ENCODE results near the gene ACSF3. TPM values are rescaled to one million over a fixed set of nuclear protein-coding genes. Genes with fewer than 3 reads are reported as not detected.

ACSF3 gene
- total RNA-seq, 3 donors from 2014 or later, result 44.7 to 77.8 (median 49.6) TPM

GRCh38 chr16:89152831-89153700 is 59.4 kb downstream of the ACSF3 start:
- intact Hi-C loops (cut with DNase I, micrococcal nuclease), result no loop called here
- TF ChIP-seq CTCF (IDR thresholded peaks at IDR 0.05), result no peak
- DNase-seq (peak in 1 of 3 donors; percentile 46), ATAC-seq (peak; percentile 9)
- Histone ChIP-seq H3K4me3 (no peak overlapping the region), H3K36me3 (ENCODE audit: low read depth) (no peaks in the 10 kb centered on the region), H3K9me3 (no peaks in the 10 kb centered on the region), H3K4me1 (ENCODE audit: low read depth) (peaks cover 5% of the 10 kb centered on the region)

- DNase-seq (no peak), ATAC-seq (peak; percentile 30)
- Histone ChIP-seq H3K4me3 (no peak overlapping the region), H3K4me1 (ENCODE audit: low read depth) (peaks cover 5% of the 10 kb centered on the region), H3K36me3 (ENCODE audit: low read depth) (no peaks in the 10 kb centered on the region), H3K9me3 (no peaks in the 10 kb centered on the region)
- intact Hi-C loops (cut with DNase I, micrococcal nuclease), result no loop called here
- no peak for TF ChIP-seq CTCF (IDR thresholded peaks at IDR 0.05)
Measured at GRCh38 chr16:89153848-89154271, 60.2 kb downstream of the ACSF3 start.

GRCh38 chr16:89154390-89155183 is 60.9 kb downstream of the ACSF3 start:
- ATAC-seq (peak; percentile 31), DNase-seq (peak in 1 of 3 donors; percentile 46)
- no peak for TF ChIP-seq CTCF (IDR thresholded peaks at IDR 0.05)
- Histone ChIP-seq H3K9me3 (no peaks in the 10 kb centered on the region), H3K36me3 (ENCODE audit: low read depth) (no peaks in the 10 kb centered on the region), H3K4me3 (no peak overlapping the region), H3K4me1 (ENCODE audit: low read depth) (peaks cover 5% of the 10 kb centered on the region)
- intact Hi-C loops (cut with DNase I, micrococcal nuclease), result no loop called here

- peak in 2 of 3 donors; percentile 48 to 58 for DNase-seq
- peak; percentile 36 for ATAC-seq
- intact Hi-C loops (cut with DNase I, micrococcal nuclease), result no loop called here
- TF ChIP-seq CTCF (IDR thresholded peaks at IDR 0.05), result no peak
- Histone ChIP-seq H3K4me3 (no peak overlapping the region), H3K9me3 (no peaks in the 10 kb centered on the region), H3K36me3 (ENCODE audit: low read depth) (no peaks in the 10 kb centered on the region), H3K4me1 (ENCODE audit: low read depth) (peaks cover 5% of the 10 kb centered on the region)
Measured at GRCh38 chr16:89155184-89155679, 61.6 kb downstream of the ACSF3 start.

- Histone ChIP-seq H3K9me3 (no peaks in the 10 kb centered on the region), H3K4me1 (ENCODE audit: low read depth) (peaks cover 5% of the 10 kb centered on the region), H3K36me3 (ENCODE audit: low read depth) (no peaks in the 10 kb centered on the region), H3K4me3 (no peak overlapping the region)
- no peak for DNase-seq
- TF ChIP-seq CTCF (IDR thresholded peaks at IDR 0.05), result no peak
- peak; percentile 3 for ATAC-seq
- intact Hi-C loops (cut with DNase I, micrococcal nuclease), result no loop called here
Measured at GRCh38 chr16:89155851-89156739, 62.4 kb downstream of the ACSF3 start.
